AG04450 (cell line): ENCODE measurements around the gene MKNK1. TPM values are rescaled to one million over a fixed set of nuclear protein-coding genes. Genes with fewer than 3 reads are reported as not detected.

Source experiments
- CTCF ChIA-PET: fragments of 300-600, 350-600 bp; formaldehyde crosslinking; extraction: SDS; loops from one replicate; lab custom pipeline; 2022; ENCODE audit warnings: antibody characterized with exemption, inconsistent platforms; lab: Charles Lee
- POLR2A ChIA-PET: fragments of 350-600 bp; formaldehyde crosslinking; extraction: SDS; loops from one replicate; lab custom pipeline; 2021; ENCODE audit warnings: antibody characterized with exemption, inconsistent platforms; lab: Yijun Ruan, JAX
- DNase-seq: peaks from one replicate; pipeline ENCODE4 v3.0.0-alpha.2; 2011; ENCODE audit warnings: low read depth, low spot score
- H3K27ac ChIP-seq: one replicate; pipeline ENCODE4 v1.5.1; 2012; ENCODE audit warnings: low read depth, low read length, control low read depth
- H3K27me3 ChIP-seq: one replicate; pipeline ENCODE4 v1.6.0; 2012; ENCODE audit warnings: low read length; ENCODE audit not compliant: control insufficient read depth, insufficient read depth
- H3K4me3 ChIP-seq: 2 replicates; pipeline ENCODE4 v1.5.1; 2011; ENCODE audit warnings: mild to moderate bottlenecking, low read depth, low read length, control low read depth
- H3K9me3 ChIP-seq: 2 replicates; pipeline ENCODE4 v1.5.1; 2012; ENCODE audit warnings: low read length; ENCODE audit not compliant: control insufficient read depth, insufficient read depth
- polyA plus RNA-seq: library from polyadenylated mRNA; depleted of rRNA; stranded (reverse); fragments of >200 nt; gene quantifications from 2 replicates; pipeline ENCODE4 v1.2.3, GENCODE V29; 2011
- TF ChIP-seq, protein P1 (sequence below): IDR thresholded peaks from 2 replicates; pipeline ENCODE4 v1.5.1; 2011; ENCODE audit warnings: low read depth, low read length, control low read depth, inconsistent platforms

The MKNK1 gene
- polyA plus RNA-seq, 1 experiment, result 41.5 TPM

DNA sequence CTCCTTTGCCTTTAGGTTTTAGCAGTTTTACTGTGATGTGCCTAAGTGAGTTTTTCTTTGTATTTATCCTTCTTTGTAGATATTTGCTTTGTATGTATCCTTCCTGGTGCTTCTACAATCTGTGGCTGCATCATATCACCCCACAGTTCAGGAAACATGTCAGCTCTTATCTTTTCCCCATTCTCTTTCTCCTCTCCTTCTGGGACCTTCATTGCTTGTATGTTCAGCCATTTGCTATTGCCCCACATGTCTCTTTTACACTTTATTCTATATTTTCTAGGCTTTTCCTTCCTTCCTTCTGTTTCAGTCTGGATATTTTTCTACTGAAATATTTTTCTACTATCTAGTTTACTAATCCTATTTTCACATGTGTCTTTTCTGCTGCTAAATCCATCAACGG is 67.5 kb downstream of the MKNK1 start:
- Histone ChIP-seq H3K9me3 (no peaks in the 10 kb centered on the region), H3K27me3 (peaks cover 37% of the 10 kb centered on the region), H3K27ac (no peak overlapping the region), H3K4me3 (no peak overlapping the region)
- ChIA-PET CTCF (interaction anchor here (0.8 to 8.8 kb wide), 4 partner anchors 7 to 89 kb away, joined by 3 to 76 read pairs (median 8); no protein-coding TSS in a partner anchor), POLR2A (no interaction called here)
- no peak for DNase-seq
- TF ChIP-seq, protein P1, sequence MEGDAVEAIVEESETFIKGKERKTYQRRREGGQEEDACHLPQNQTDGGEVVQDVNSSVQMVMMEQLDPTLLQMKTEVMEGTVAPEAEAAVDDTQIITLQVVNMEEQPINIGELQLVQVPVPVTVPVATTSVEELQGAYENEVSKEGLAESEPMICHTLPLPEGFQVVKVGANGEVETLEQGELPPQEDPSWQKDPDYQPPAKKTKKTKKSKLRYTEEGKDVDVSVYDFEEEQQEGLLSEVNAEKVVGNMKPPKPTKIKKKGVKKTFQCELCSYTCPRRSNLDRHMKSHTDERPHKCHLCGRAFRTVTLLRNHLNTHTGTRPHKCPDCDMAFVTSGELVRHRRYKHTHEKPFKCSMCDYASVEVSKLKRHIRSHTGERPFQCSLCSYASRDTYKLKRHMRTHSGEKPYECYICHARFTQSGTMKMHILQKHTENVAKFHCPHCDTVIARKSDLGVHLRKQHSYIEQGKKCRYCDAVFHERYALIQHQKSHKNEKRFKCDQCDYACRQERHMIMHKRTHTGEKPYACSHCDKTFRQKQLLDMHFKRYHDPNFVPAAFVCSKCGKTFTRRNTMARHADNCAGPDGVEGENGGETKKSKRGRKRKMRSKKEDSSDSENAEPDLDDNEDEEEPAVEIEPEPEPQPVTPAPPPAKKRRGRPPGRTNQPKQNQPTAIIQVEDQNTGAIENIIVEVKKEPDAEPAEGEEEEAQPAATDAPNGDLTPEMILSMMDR, result no peak

DNA sequence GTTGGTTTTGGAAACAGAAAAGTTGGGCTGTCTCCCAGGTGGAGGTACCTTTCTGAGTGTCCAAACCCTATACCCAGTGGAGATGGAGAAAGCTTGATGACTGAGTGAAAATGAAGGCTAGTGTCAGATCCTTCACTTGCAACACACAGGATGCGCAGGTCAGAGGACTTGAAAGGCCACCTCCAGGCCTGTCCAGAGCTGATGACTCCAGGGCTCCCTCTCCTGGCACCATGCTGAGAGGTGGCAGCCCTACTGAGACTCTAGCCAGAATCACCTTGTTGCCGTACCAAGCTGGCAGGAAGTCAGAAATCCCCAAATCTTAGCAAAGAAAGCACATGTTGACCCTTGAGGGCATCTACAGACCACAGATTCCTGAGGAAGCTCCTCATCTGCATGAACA is 69.0 kb downstream of the MKNK1 start:
- peaks cover 50% of the 10 kb centered on the region for H3K27me3 ChIP-seq
- H3K4me3 ChIP-seq, result no peak overlapping the region
- ChIA-PET POLR2A (no interaction called here), CTCF (interaction anchor here (0.5 to 8.8 kb wide), 10 partner anchors 9 to 128 kb away, joined by 3 to 76 read pairs (median 11); partner anchors contain the start of gene DMBX1)
- DNase-seq, result no peak
- no peaks in the 10 kb centered on the region for H3K9me3 ChIP-seq
- TF ChIP-seq, protein P1, result peak; percentile 39
- H3K27ac ChIP-seq, result no peak overlapping the region

DNA sequence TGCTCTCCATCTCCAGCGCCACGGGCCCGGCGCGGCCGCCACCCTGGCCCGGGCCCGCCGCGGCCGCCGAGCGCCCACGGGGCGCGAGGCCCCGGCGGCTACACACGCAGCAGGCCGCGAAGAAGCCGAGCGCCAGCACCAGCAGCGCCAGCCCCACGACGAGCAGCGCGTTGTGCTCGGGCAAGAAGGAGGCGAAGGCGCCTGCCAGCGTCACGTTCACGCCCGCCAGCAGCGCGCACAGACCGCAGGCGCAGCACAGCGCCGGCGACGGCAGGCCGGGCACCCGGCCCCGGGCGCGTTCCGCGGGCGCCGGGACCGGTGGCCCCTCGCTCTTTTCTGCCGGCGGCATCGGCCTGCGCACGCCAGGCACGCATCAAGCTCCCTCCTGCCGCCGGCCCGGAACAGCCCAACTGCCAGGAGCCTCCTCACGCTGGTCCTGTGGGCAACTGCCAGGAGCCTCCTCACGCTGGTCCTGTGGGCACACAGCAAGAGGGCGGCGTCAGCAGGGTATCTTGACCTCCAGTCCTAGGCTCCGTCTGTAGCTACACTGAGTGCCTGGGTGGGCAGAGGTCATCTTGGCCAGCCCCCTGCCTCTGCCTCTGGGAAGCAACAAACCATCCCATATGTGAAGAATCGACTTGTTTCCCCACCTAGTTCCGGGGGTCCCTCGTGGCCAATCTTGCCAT is 70.7 kb downstream of the MKNK1 start:
- ChIA-PET CTCF (interaction anchor here (0.5 to 8.8 kb wide), 23 partner anchors 7 to 1053 kb away, joined by 3 to 76 read pairs (median 3); partner anchors contain the start of genes ATPAF1 and DMBX1), POLR2A (no interaction called here)
- H3K9me3 ChIP-seq, result no peaks in the 10 kb centered on the region
- peaks cover 60% of the 10 kb centered on the region for H3K27me3 ChIP-seq
- no peak for DNase-seq
- peak overlapping the region; percentile 38; the same call in 1 of the 2 replicates for H3K4me3 ChIP-seq
- no peak overlapping the region for H3K27ac ChIP-seq
- TF ChIP-seq, protein P1, result no peak

DNA sequence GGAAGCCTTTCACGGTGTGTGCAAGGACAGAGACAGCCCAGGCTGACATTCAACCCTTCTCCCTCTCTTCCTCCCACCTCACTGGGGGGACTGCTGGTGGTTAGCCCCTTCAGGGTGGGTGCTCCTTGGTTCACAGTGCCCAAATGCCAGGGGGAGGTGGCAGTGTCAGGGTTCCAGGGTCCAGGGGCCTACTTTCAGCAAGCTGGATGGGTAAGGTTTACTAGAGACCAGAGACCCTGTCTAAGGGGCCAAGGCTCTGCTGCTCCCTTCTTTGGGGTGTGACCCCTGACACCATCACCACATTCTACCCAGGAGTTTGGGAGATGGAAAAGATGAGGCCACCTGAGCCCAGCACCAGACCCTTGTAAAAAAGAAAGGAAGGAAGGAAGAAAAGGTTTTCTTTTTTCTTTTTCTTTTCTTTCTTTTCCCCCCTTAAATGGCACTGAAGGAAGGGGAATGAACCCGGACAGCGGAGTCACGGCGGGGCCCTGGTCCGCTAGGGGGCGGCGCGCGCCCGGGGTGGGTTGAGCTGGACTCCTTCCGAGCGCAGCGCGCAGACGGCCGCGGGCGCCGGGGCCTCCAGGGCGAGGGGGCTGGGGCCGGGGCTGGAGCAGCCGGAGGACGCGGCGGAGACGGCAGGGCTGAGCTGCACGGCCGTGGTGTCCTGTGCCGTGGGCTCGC is 71.4 kb downstream of the MKNK1 start:
- ChIA-PET CTCF (interaction anchor here (0.5 to 8.8 kb wide), 23 partner anchors 10 to 1054 kb away, joined by 3 to 76 read pairs (median 3); partner anchors contain the start of genes ATPAF1 and DMBX1), POLR2A (no interaction called here)
- Histone ChIP-seq H3K9me3 (no peaks in the 10 kb centered on the region), H3K4me3 (peak overlapping the region; percentile 38; the same call in 1 of the 2 replicates), H3K27ac (peak overlapping the region; percentile 11), H3K27me3 (peaks cover 58% of the 10 kb centered on the region)
- DNase-seq, result no peak
- TF ChIP-seq, protein P1, result peak; percentile 71
